ENCODE measurements around the gene RPL35.

The RPL35 gene

GRCh38 chr9:124820698-124821623, 40.8 kb downstream of the RPL35 start:
- no peak for DNase-seq (ENCODE audit: low read depth in 2 of 2)

- DNase-seq (ENCODE audit: low read depth in 2 of 2): no peak
Measured at GRCh38 chr9:124818431-124819281, 43.1 kb downstream of the RPL35 start.

DNA sequence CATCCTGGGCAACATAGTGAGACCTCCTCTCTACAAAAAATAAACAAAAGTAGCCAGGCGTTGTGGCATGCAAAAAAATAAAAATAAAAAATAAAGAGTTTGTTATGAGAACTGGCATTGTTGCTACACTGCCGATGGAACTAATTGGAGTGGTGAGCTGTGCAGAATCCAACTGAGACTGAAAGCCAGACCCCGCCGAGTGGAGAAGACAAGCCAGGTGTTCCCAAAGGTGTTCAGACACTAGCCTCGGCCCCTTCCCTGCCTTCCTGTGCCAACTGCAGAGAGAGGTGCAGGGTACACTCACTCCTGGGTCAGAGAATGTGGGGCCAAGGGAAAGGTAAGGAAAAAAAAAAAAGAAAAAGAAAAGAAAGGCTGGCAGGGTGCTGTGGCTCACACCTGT, 46.2 kb downstream of the RPL35 start:
- DNase-seq (ENCODE audit: low read depth in 2 of 2): no peak

DNA sequence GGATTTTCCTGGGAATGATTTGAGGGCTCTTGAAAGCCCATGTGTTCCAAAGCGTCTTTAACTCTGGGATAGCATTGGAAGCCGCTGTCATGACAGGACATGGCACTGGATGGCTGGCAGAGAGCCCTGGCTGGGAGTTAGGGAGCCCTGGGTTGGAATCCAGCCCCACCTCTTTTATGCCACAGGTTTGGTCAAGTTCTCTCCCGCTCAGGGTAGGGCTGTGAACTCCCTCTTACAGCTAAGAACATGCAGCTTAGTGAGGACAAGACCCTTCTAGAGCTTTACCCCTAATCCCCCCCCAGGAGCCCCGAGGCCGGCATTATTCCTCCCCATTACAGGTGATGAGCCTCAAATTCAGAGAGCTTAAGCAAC, 47.6 kb downstream of the RPL35 start:
- no peak for DNase-seq (ENCODE audit: low read depth in 2 of 2)

- no peak for DNase-seq (ENCODE audit: low read depth in 2 of 2)
Measured at GRCh38 chr9:124813501-124814163, 48.1 kb downstream of the RPL35 start.

DNA sequence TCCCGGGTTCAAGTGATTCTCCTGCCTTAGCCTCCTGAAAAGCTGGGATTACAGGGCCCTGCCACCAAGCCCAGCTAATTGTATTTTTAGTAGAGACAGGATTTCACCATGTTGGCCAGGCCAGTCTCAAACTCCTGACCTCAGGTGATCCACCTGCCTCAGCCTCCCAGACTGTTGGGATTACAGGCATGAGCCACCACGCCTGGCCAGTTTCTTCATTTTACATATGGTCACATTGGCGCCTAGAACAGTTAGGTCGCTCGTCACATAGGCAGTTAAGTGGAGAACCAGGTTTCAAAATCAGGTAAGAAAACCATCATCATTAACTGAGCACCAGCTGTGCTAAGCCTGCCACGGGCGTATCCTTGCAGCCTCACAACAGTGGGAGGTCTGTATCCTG, 48.7 kb downstream of the RPL35 start:
- no peak for DNase-seq (ENCODE audit: low read depth in 2 of 2)

DNA sequence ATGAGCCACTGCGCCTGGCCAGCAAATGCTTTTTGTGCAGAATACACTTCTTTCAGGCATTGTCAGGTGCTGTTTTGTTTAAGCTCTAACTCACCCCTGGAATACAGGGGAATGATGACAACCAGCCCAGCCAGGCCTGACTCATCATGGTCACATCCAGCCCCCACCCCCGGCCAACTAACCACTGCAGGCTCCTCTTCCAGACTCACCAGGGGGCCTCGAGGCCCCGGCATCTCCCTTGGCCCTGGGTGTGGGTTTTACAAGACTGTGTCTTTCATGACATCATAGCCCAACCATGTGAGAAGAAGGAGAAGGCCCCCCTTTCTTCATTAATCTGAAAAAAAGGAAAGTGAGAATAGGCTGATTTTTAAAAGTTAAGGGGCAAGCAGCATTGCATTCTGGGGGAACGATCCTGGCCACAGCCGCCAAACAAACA, 49.3 kb downstream of the RPL35 start:
- no peak for DNase-seq (ENCODE audit: low read depth in 2 of 2)

GRCh38 chr9:124810663-124811355, 50.9 kb downstream of the RPL35 start:
- DNase-seq (ENCODE audit: low read depth in 2 of 2): no peak

GRCh38 chr9:124809741-124810500, 51.8 kb downstream of the RPL35 start:
- DNase-seq (ENCODE audit: low read depth in 2 of 2): no peak

- no peak for DNase-seq (ENCODE audit: low read depth in 2 of 2)
Measured at GRCh38 chr9:124809211-124809610, 52.5 kb downstream of the RPL35 start.

GRCh38 chr9:124808246-124808956, 53.4 kb downstream of the RPL35 start:
- DNase-seq (ENCODE audit: low read depth in 2 of 2): no peak
